ENCODE measurements around the gene AVP. TPM values are rescaled to one million over a fixed set of nuclear protein-coding genes. Genes with fewer than 3 reads are reported as not detected.
"Not testable (repeated sequence)": the region's sequence is repeated elsewhere in the genome, so short reads cannot be mapped to it uniquely, and the experiment has no call there.

The AVP gene
- total RNA-seq, 2 experiments from 2014 or later: not detected

- H3K36me3 Mint-ChIP-seq: peaks cover 28% of the 10 kb centered on the region
- peaks cover 38% of the 10 kb centered on the region for H3K4me1 Mint-ChIP-seq
- H3K4me3 Mint-ChIP-seq: peak overlapping the region; percentile 81
- peak overlapping the region; percentile 97 for H3K27ac Mint-ChIP-seq
- DNase-seq (peak; percentile 42), ATAC-seq (ENCODE audit: low read depth) (peak; percentile 90)
- POLR2A ChIA-PET: interaction anchor here (1.3 to 2.8 kb wide), 2 partner anchors 35 to 38 kb away, joined by 6 to 21 read pairs; partner anchors contain the start of genes FASTKD5 and UBOX5
- H3K27me3 Mint-ChIP-seq: no peaks in the 10 kb centered on the region
- H3K9me3 Mint-ChIP-seq: peaks cover 9% of the 10 kb centered on the region
Measured at GRCh38 chr20:3121271-3121911, 36.9 kb upstream of the AVP start.

- Mint-ChIP-seq H3K36me3 (peaks cover 23% of the 10 kb centered on the region), H3K4me1 (peaks cover 39% of the 10 kb centered on the region), H3K27me3 (no peaks in the 10 kb centered on the region), H3K4me3 (no peak overlapping the region), H3K9me3 (peaks cover 7% of the 10 kb centered on the region), H3K27ac (no peak overlapping the region)
- POLR2A ChIA-PET: no interaction called here
- no peak for ATAC-seq (ENCODE audit: low read depth)
- DNase-seq: no peak
Measured at GRCh38 chr20:3119044-3119443, 34.5 kb upstream of the AVP start.

- peaks cover 18% of the 10 kb centered on the region for H3K36me3 Mint-ChIP-seq
- peak; percentile 41 for ATAC-seq (ENCODE audit: low read depth)
- peaks cover 34% of the 10 kb centered on the region for H3K4me1 Mint-ChIP-seq
- H3K27me3 Mint-ChIP-seq, POLR2A ChIA-PET, H3K9me3 Mint-ChIP-seq, H3K4me3 Mint-ChIP-seq, DNase-seq: not testable (repeated sequence)
- peak overlapping the region; percentile 68 for H3K27ac Mint-ChIP-seq
Measured at GRCh38 chr20:3117839-3118379, 33.4 kb upstream of the AVP start.

GRCh38 chr20:3116341-3116740 is 31.8 kb upstream of the AVP start:
- POLR2A ChIA-PET: no interaction called here

GRCh38 chr20:3115190-3116107 is 30.9 kb upstream of the AVP start:
- DNase-seq: peak; percentile 46
- H3K4me3 Mint-ChIP-seq: no peak overlapping the region
- no peaks in the 10 kb centered on the region for H3K9me3 Mint-ChIP-seq
- H3K36me3 Mint-ChIP-seq: peaks cover 5% of the 10 kb centered on the region
- H3K27ac Mint-ChIP-seq: no peak overlapping the region
- POLR2A ChIA-PET: interaction anchor here (0.6 kb wide), 1 partner anchor 19 kb away, joined by 4 read pairs; no protein-coding TSS in a partner anchor
- peak; percentile 48 for ATAC-seq (ENCODE audit: low read depth)
- H3K27me3 Mint-ChIP-seq: no peaks in the 10 kb centered on the region
- peaks cover 12% of the 10 kb centered on the region for H3K4me1 Mint-ChIP-seq

More at GRCh38 chr20:3116341-3116740, 31.8 kb upstream of the AVP start:
- Mint-ChIP-seq H3K4me3 (no peak overlapping the region), H3K27me3 (no peaks in the 10 kb centered on the region), H3K27ac (no peak overlapping the region), H3K36me3 (peaks cover 6% of the 10 kb centered on the region), H3K9me3 (no peaks in the 10 kb centered on the region), H3K4me1 (peaks cover 21% of the 10 kb centered on the region)
- DNase-seq (no peak), ATAC-seq (ENCODE audit: low read depth) (no peak)

GRCh38 chr20:3111995-3112394 is 27.5 kb upstream of the AVP start:
- POLR2A ChIA-PET: no interaction called here
- no peaks in the 10 kb centered on the region for H3K27me3 Mint-ChIP-seq
- ATAC-seq (ENCODE audit: low read depth): no peak
- H3K27ac Mint-ChIP-seq: no peak overlapping the region
- H3K36me3 Mint-ChIP-seq: peaks cover 3% of the 10 kb centered on the region
- no peak for DNase-seq
- H3K4me1 Mint-ChIP-seq: peaks cover 4% of the 10 kb centered on the region
- H3K4me3 Mint-ChIP-seq: no peak overlapping the region
- no peaks in the 10 kb centered on the region for H3K9me3 Mint-ChIP-seq

- H3K9me3 Mint-ChIP-seq: no peaks in the 10 kb centered on the region
- POLR2A ChIA-PET: no interaction called here
- ATAC-seq (ENCODE audit: low read depth) (no peak), DNase-seq (no peak)
- peak overlapping the region; percentile 7 for H3K27ac Mint-ChIP-seq
- H3K4me3 Mint-ChIP-seq: no peak overlapping the region
- peaks cover 3% of the 10 kb centered on the region for H3K36me3 Mint-ChIP-seq
- peaks cover 5% of the 10 kb centered on the region for H3K4me1 Mint-ChIP-seq
- no peaks in the 10 kb centered on the region for H3K27me3 Mint-ChIP-seq
Measured at GRCh38 chr20:3111507-3111906, 27.0 kb upstream of the AVP start.

GRCh38 chr20:3109350-3110302 is 25.1 kb upstream of the AVP start:
- no peaks in the 10 kb centered on the region for H3K9me3 Mint-ChIP-seq
- ATAC-seq (ENCODE audit: low read depth) (no peak), DNase-seq (no peak)
- H3K4me1 Mint-ChIP-seq: peaks cover 4% of the 10 kb centered on the region
- no peak overlapping the region for H3K4me3 Mint-ChIP-seq
- H3K27me3 Mint-ChIP-seq: no peaks in the 10 kb centered on the region
- H3K36me3 Mint-ChIP-seq: peaks cover 3% of the 10 kb centered on the region
- no peak overlapping the region for H3K27ac Mint-ChIP-seq
- POLR2A ChIA-PET: interaction anchor here (0.6 kb wide), 1 partner anchor 155 kb away, joined by 3 read pairs; no protein-coding TSS in a partner anchor

- DNase-seq (no peak), ATAC-seq (ENCODE audit: low read depth) (no peak)
- Mint-ChIP-seq H3K9me3 (no peaks in the 10 kb centered on the region), H3K27ac (no peak overlapping the region), H3K4me3 (no peak overlapping the region), H3K27me3 (no peaks in the 10 kb centered on the region), H3K4me1 (peaks cover 8% of the 10 kb centered on the region), H3K36me3 (no peaks in the 10 kb centered on the region)
- POLR2A ChIA-PET: no interaction called here
Measured at GRCh38 chr20:3107464-3108025, 23.0 kb upstream of the AVP start.

GRCh38 chr20:3106658-3107463 is 22.3 kb upstream of the AVP start:
- Mint-ChIP-seq H3K27me3 (no peaks in the 10 kb centered on the region), H3K27ac (no peak overlapping the region), H3K9me3 (no peaks in the 10 kb centered on the region), H3K36me3 (no peaks in the 10 kb centered on the region), H3K4me1 (peaks cover 15% of the 10 kb centered on the region), H3K4me3 (no peak overlapping the region)
- ATAC-seq (ENCODE audit: low read depth) (no peak), DNase-seq (no peak)
- POLR2A ChIA-PET: no interaction called here

GRCh38 chr20:3106185-3106584 is 21.7 kb upstream of the AVP start:
- DNase-seq (no peak), ATAC-seq (ENCODE audit: low read depth) (no peak)
- Mint-ChIP-seq H3K27ac (no peak overlapping the region), H3K4me1 (peaks cover 17% of the 10 kb centered on the region), H3K9me3 (no peaks in the 10 kb centered on the region), H3K4me3 (no peak overlapping the region), H3K36me3 (no peaks in the 10 kb centered on the region), H3K27me3 (no peaks in the 10 kb centered on the region)
- POLR2A ChIA-PET: interaction anchor here (0.6 kb wide), 1 partner anchor 55 kb away, joined by 3 read pairs; no protein-coding TSS in a partner anchor

Data from activated naive CD8-positive, alpha-beta T cell treated with anti-CD3 and anti-CD28 coated beads, Interleukin-2, amount 10 ng/mL, durations not matched to agents 7 days and 5 days (primary cell).